B cell (primary cell): ENCODE data around the gene OR5P2. TPM values are rescaled to one million over a fixed set of nuclear protein-coding genes. Genes with fewer than 3 reads are reported as not detected.

Source experiments
- ATAC-seq: fragments of 200-7000 bp; cut with Tn5 transposase; one replicate; pipeline ENCODE4 v1.10.0; 2021; ENCODE audit warnings: low read depth, mild to moderate bottlenecking, moderate number of reproducible peaks, moderate library complexity
- CTCF ChIA-PET: fragments of 350-600 bp; sonication (Branson Sonifier 250); formaldehyde crosslinking; loops from one replicate; lab custom pipeline; 2021; ENCODE audit warnings: antibody characterized with exemption, inconsistent platforms; lab: Charles Lee
- POLR2A ChIA-PET: fragments of 350-600 bp; sonication (Branson Sonifier 250); formaldehyde crosslinking; loops from one replicate; lab custom pipeline; 2021; ENCODE audit warnings: antibody characterized with exemption; lab: Charles Lee
- DNase-seq: peaks from one replicate; pipeline ENCODE4 v3.0.0; 2013
- H2AFZ ChIP-seq: 2 replicates; pipeline ENCODE4 v1.6.1; 2012; ENCODE audit warnings: mild to moderate bottlenecking, low read depth, low read length; ENCODE audit not compliant: insufficient read depth, poor library complexity, severe bottlenecking
- H3K27ac ChIP-seq, 2 donors: 1 replicate in 1 of 2; 2 replicates in 1 of 2; pipeline ENCODE4 v1.5.1; 2012 to 2013; ENCODE audit warnings: low read length in 2 of 2, mild to moderate bottlenecking in 2 of 2, moderate library complexity in 1 of 2
- H3K27me3 ChIP-seq, 4 experiments: fragments of 200-600 bp in 1 of 4; sonication (generic) in 1 of 4; replicated peaks in 1 of 4; 1 replicate in 2 of 4; 2 replicates in 2 of 4; pipeline versions ENCODE4 v1.6.1 to v1.7.0; 2013 to 2016; ENCODE audit warnings: low read length in 3 of 4, mild to moderate bottlenecking in 2 of 4, mixed read lengths in 1 of 4, moderate library complexity in 1 of 4; ENCODE audit not compliant: insufficient read depth in 4 of 4, control insufficient read depth in 3 of 4; ENCODE audit errors: control extremely low read depth in 1 of 4
- H3K36me3 ChIP-seq, 2 experiments: replicated peaks in 1 of 2; 1 replicate in 1 of 2; 2 replicates in 1 of 2; pipeline versions ENCODE4 v1.6.1 to v1.7.1; 2013; ENCODE audit warnings: low read length in 1 of 2; ENCODE audit not compliant: insufficient read depth in 2 of 2, control insufficient read depth in 1 of 2; ENCODE audit errors: control extremely low read depth in 1 of 2, extremely low read depth in 1 of 2
- H3K4me1 ChIP-seq, 2 donors: fragments of 200-600 bp in 1 of 2; sonication (generic) in 1 of 2; 1 replicate in 1 of 2; 2 replicates in 1 of 2; pipeline versions ENCODE4 v1.5.1 to v1.6.1; 2013 to 2017; ENCODE audit warnings: low read length in 2 of 2; ENCODE audit not compliant: control insufficient read depth in 2 of 2, insufficient read depth in 2 of 2
- H3K4me2 ChIP-seq: replicated peaks from 2 replicates; pipeline ENCODE3; 2012; ENCODE audit warnings: mild to moderate bottlenecking, low read depth, low read length; ENCODE audit not compliant: poor library complexity, severe bottlenecking
- H3K4me3 ChIP-seq, 5 experiments: fragments of 200-600 bp in 1 of 5; sonication (generic) in 1 of 5; 1 replicate in 3 of 5; 2 replicates in 2 of 5; pipeline versions ENCODE4 v1.5.1 to v1.7.0; 2011 to 2016; ENCODE audit warnings: low read length in 4 of 5, mild to moderate bottlenecking in 4 of 5, low read depth in 2 of 5, control low read depth in 1 of 5, moderate library complexity in 1 of 5; ENCODE audit not compliant: insufficient read depth in 1 of 5; ENCODE audit errors: control extremely low read depth in 1 of 5, extremely low read depth in 1 of 5
- H3K79me2 ChIP-seq: fragments of 200-600 bp; sonication (generic); one replicate; pipeline ENCODE4 v1.6.0; 2016; ENCODE audit warnings: low read length; ENCODE audit not compliant: control insufficient read depth, insufficient read depth
- H3K9ac ChIP-seq: fragments of 200-600 bp; sonication (generic); 2 replicates; pipeline ENCODE4 v1.6.1; 2017; ENCODE audit warnings: mild to moderate bottlenecking, low read length, moderate library complexity
- H3K9me3 ChIP-seq, 3 donors: one replicate each; pipeline versions ENCODE4 v1.6.1 to v1.7.1; 2013; ENCODE audit warnings: low read length in 2 of 3; ENCODE audit not compliant: control insufficient read depth in 2 of 3, insufficient read depth in 1 of 3; ENCODE audit errors: control extremely low read depth in 1 of 3
- H4K20me1 ChIP-seq: 2 replicates; pipeline ENCODE4 v1.6.0; 2012; ENCODE audit warnings: mild to moderate bottlenecking, low read length; ENCODE audit not compliant: insufficient read depth, control insufficient read depth, poor library complexity, severe bottlenecking
- H3K27ac Mint-ChIP-seq: one replicate; pipeline ENCODE4 v1.8.0; 2021; ENCODE audit warnings: mixed read lengths
- H3K27me3 Mint-ChIP-seq: one replicate; pipeline ENCODE4 v1.8.0; 2021; ENCODE audit warnings: mixed read lengths
- H3K4me1 Mint-ChIP-seq: one replicate; pipeline ENCODE4 v1.8.0; 2021; ENCODE audit warnings: mixed read lengths
- H3K4me3 Mint-ChIP-seq: one replicate; pipeline ENCODE4 v1.8.0; 2021; ENCODE audit warnings: mixed read lengths
- H3K9me3 Mint-ChIP-seq: one replicate; pipeline ENCODE4 v1.8.0; 2022; ENCODE audit warnings: mixed read lengths; ENCODE audit not compliant: insufficient read depth
- EZH2 ChIP-seq: IDR thresholded peaks from 2 replicates; pipeline ENCODE4 v1.6.1; 2012; ENCODE audit warnings: borderline replicate concordance, low read depth, mild to moderate bottlenecking, moderate library complexity, low read length; ENCODE audit not compliant: insufficient read depth, poor library complexity, severe bottlenecking
- WGBS: methylation state at CpG from one replicate; pipeline ENCODE4 v1.1.5; 2013; ENCODE audit warnings: missing lambda C conversion rate; ENCODE audit not compliant: insufficient coverage; 5-methylcytosine and 5-hydroxymethylcytosine counted together
- intact Hi-C: fragments of 100-400 bp; cut with micrococcal nuclease; formaldehyde crosslinking; loops from one replicate; pipeline ENCODE4 v1.10.0; 2022
- polyA plus RNA-seq: library from polyadenylated mRNA; depleted of rRNA; stranded (reverse); fragments of >200 nt; gene quantifications from 2 replicates; pipeline ENCODE4 v1.2.3, GENCODE V29; 2012
- total RNA-seq, 2 donors: library from RNA; stranded (reverse); fragments of 120-200 nt in 1 of 2; gene quantifications; 1 replicate in 1 of 2; 2 replicates in 1 of 2; pipeline versions ENCODE4 v1.2.3 to v1.2.4, GENCODE V29; 2013 to 2022
- TF ChIP-seq, protein P1 (sequence below): fragments of 200-600 bp; IDR thresholded peaks from one replicate; pipeline ENCODE4 v1.8.0; 2022; ENCODE audit warnings: antibody characterized with exemption, mild to moderate bottlenecking

OR5P2 gene
- total and polyA plus RNA-seq, 2 donors (not counting 1 experiment from before 2014, with no cell fraction given), result not detected

DNA sequence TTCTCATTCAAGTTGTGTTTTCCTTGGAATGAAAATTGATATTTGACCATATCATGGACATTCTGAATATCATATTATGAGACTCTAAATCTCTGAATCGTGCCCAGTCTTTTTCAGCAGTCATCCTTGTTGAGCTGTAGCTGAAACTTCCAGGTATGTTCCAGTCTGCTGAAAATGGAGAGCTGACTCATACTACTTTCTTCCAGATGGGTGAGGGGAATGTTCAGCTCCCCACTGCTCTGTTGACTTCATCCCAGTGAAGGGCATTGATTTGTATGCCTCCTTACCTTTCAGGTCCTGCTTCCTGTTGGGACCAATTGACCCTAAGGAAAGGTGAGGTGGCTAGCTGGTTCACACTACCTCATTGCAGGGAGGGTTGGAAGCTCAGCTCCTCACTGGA, 3.5 kb downstream of the OR5P2 start:
- H3K27ac Mint-ChIP-seq, result no peak overlapping the region
- Histone ChIP-seq H3K27me3 (no peaks in the 10 kb centered on the region), H3K4me2 (no peak overlapping the region), H3K9me3 (peaks cover 0 to 6% (median 0%) of the 10 kb centered on the region in 3 donors), H3K27ac (no peak overlapping the region), H3K9ac (no peak overlapping the region), H3K79me2 (no peaks in the 10 kb centered on the region), H3K4me1 (no peaks in the 10 kb centered on the region), H3K4me3 (no peak overlapping the region), H2AFZ (no peak overlapping the region), H3K36me3 (no peaks in the 10 kb centered on the region), H4K20me1 (no peaks in the 10 kb centered on the region)
- ATAC-seq (no peak), DNase-seq (no peak)
- H3K9me3 Mint-ChIP-seq, result peaks cover 5% of the 10 kb centered on the region
- ChIA-PET CTCF (no interaction called here), POLR2A (no interaction called here)
- H3K4me1 Mint-ChIP-seq, result no peaks in the 10 kb centered on the region
- H3K4me3 Mint-ChIP-seq, result no peak overlapping the region
- H3K27me3 Mint-ChIP-seq, result peaks cover 12% of the 10 kb centered on the region
- 20% methylated on average over 1 of the region's 1 CpG for WGBS
- TF ChIP-seq EZH2, result no peak
- TF ChIP-seq, protein P1, sequence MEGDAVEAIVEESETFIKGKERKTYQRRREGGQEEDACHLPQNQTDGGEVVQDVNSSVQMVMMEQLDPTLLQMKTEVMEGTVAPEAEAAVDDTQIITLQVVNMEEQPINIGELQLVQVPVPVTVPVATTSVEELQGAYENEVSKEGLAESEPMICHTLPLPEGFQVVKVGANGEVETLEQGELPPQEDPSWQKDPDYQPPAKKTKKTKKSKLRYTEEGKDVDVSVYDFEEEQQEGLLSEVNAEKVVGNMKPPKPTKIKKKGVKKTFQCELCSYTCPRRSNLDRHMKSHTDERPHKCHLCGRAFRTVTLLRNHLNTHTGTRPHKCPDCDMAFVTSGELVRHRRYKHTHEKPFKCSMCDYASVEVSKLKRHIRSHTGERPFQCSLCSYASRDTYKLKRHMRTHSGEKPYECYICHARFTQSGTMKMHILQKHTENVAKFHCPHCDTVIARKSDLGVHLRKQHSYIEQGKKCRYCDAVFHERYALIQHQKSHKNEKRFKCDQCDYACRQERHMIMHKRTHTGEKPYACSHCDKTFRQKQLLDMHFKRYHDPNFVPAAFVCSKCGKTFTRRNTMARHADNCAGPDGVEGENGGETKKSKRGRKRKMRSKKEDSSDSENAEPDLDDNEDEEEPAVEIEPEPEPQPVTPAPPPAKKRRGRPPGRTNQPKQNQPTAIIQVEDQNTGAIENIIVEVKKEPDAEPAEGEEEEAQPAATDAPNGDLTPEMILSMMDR, result no peak
- intact Hi-C loops, result no loop called here

DNA sequence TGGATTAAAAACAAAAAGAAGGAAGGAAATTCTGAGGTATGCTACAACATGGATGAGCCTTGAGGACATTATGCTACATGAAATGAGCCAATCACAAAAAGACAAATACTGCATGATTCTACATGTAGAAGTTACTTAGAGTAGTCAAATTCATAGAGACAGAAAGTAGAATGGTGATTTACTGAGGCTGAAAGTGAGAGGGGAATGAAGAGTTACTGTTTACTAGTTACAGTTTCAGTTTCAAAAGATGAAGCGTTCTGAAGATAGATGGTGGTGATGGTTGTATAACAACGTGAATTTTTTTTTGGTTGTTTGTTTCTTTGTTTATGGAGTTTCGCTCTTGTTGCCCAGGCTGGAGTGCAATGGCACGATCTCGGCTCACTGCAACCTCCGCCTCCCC, 9.5 kb downstream of the OR5P2 start:
- CTCF ChIA-PET, result no interaction called here
- H3K9me3 ChIP-seq, result peaks cover 0 to 2% (median 0%) of the 10 kb centered on the region in 3 donors

More for the DNA sequence above, 9.5 kb downstream of the OR5P2 start:
- H3K4me1 Mint-ChIP-seq, result no peaks in the 10 kb centered on the region
- Histone ChIP-seq H4K20me1 (no peaks in the 10 kb centered on the region), H3K4me1 (no peaks in the 10 kb centered on the region), H2AFZ (no peak overlapping the region), H3K79me2 (no peaks in the 10 kb centered on the region), H3K9ac (no peak overlapping the region), H3K4me2 (no peak overlapping the region), H3K27ac (no peak overlapping the region), H3K27me3 (no peaks in the 10 kb centered on the region), H3K4me3 (no peak overlapping the region), H3K36me3 (no peaks in the 10 kb centered on the region)
- TF ChIP-seq, protein P1, result no peak
- TF ChIP-seq EZH2, result no peak
- H3K27ac Mint-ChIP-seq, result no peak overlapping the region
- H3K4me3 Mint-ChIP-seq, result no peak overlapping the region
- ATAC-seq, result no peak
- peaks cover 11% of the 10 kb centered on the region for H3K9me3 Mint-ChIP-seq
- peaks cover 7% of the 10 kb centered on the region for H3K27me3 Mint-ChIP-seq
- POLR2A ChIA-PET, result no interaction called here
- DNase-seq, result no peak
- no CpG with 5 or more reads among the region's 6 CpGs for WGBS
- intact Hi-C loops, result no loop called here
